HL-60 (cell line): ENCODE results near the gene RAC3.

Experiments used
- DNase-seq, 2 experiments: peaks; one replicate each; pipeline ENCODE4 v3.0.0-alpha.2; 2010 to 2020; ENCODE audit warnings: low read depth in 1 of 2, low spot score in 1 of 2
- H3K27ac ChIP-seq: fragments of 250-450 bp; sonication (Bioruptor Pico); replicated peaks from 2 replicates; pipeline ENCODE4 v1.5.1; 2020; ENCODE audit warnings: mild to moderate bottlenecking, moderate library complexity
- H3K27me3 ChIP-seq: fragments of 250-450 bp; sonication (Bioruptor Pico); 2 replicates; pipeline ENCODE4 v1.5.1; 2021; ENCODE audit warnings: mild to moderate bottlenecking, moderate library complexity; ENCODE audit not compliant: insufficient read depth, poor library complexity, severe bottlenecking
- H3K4me3 ChIP-seq: replicated peaks from 2 replicates; pipeline ENCODE4 v1.5.1; 2011; ENCODE audit warnings: mild to moderate bottlenecking, control low read depth, low read length; ENCODE audit not compliant: insufficient read depth
- GABPA ChIP-seq: IDR thresholded peaks from 2 replicates; pipeline ENCODE4 v1.6.1; 2012; ENCODE audit warnings: low read depth
- POLR2AphosphoS5 ChIP-seq: IDR thresholded peaks from 2 replicates; pipeline ENCODE4 v1.6.1; 2012; ENCODE audit warnings: low read depth
- SPI1 ChIP-seq: IDR thresholded peaks from 2 replicates; pipeline ENCODE4 v1.6.1; 2012; ENCODE audit warnings: low read depth, mild to moderate bottlenecking, borderline replicate concordance
- TF ChIP-seq, protein P1 (sequence below): IDR thresholded peaks from 2 replicates; pipeline ENCODE4 v1.6.1; 2012; ENCODE audit warnings: low read depth; ENCODE audit not compliant: insufficient replicate concordance
- TF ChIP-seq, protein P2 (sequence below): IDR thresholded peaks from one replicate; pipeline ENCODE4 v1.5.1; 2011; ENCODE audit warnings: low read length, control low read depth, inconsistent platforms; ENCODE audit not compliant: insufficient read depth

The RAC3 gene

DNA sequence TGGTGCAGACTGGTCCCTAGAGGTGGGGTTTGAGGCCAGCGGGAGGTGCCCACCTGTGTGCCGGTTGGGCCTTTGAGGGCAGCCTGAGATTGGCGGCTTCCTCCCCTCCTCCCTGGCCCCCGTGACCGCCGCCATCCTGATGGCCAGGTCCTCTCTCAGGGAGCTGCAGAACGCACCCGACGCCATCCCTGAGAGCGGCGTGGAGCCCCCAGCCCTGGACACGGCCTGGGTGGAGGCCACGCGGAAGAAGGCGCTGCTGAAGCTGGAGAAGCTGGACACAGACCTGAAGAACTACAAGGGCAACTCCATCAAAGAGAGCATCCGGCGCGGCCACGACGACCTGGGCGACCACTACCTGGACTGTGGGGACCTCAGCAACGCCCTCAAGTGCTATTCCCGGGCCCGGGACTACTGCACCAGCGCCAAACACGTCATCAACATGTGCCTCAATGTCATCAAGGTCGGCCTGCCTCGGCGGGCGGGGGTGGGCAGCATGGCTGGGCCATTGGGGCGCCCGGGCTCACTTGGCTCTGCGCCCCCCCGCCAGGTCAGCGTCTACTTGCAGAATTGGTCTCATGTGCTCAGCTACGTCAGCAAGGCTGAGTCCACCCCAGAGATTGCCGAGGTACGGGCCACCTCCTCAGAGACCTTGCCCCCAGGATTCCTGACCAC is 23.0 kb downstream of the RAC3 start:
- TF ChIP-seq, protein P1, sequence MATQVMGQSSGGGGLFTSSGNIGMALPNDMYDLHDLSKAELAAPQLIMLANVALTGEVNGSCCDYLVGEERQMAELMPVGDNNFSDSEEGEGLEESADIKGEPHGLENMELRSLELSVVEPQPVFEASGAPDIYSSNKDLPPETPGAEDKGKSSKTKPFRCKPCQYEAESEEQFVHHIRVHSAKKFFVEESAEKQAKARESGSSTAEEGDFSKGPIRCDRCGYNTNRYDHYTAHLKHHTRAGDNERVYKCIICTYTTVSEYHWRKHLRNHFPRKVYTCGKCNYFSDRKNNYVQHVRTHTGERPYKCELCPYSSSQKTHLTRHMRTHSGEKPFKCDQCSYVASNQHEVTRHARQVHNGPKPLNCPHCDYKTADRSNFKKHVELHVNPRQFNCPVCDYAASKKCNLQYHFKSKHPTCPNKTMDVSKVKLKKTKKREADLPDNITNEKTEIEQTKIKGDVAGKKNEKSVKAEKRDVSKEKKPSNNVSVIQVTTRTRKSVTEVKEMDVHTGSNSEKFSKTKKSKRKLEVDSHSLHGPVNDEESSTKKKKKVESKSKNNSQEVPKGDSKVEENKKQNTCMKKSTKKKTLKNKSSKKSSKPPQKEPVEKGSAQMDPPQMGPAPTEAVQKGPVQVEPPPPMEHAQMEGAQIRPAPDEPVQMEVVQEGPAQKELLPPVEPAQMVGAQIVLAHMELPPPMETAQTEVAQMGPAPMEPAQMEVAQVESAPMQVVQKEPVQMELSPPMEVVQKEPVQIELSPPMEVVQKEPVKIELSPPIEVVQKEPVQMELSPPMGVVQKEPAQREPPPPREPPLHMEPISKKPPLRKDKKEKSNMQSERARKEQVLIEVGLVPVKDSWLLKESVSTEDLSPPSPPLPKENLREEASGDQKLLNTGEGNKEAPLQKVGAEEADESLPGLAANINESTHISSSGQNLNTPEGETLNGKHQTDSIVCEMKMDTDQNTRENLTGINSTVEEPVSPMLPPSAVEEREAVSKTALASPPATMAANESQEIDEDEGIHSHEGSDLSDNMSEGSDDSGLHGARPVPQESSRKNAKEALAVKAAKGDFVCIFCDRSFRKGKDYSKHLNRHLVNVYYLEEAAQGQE, result no peak
- no peak; the same call in 1 of the 2 replicates for TF ChIP-seq POLR2AphosphoS5
- TF ChIP-seq GABPA, result no peak
- TF ChIP-seq, protein P2, sequence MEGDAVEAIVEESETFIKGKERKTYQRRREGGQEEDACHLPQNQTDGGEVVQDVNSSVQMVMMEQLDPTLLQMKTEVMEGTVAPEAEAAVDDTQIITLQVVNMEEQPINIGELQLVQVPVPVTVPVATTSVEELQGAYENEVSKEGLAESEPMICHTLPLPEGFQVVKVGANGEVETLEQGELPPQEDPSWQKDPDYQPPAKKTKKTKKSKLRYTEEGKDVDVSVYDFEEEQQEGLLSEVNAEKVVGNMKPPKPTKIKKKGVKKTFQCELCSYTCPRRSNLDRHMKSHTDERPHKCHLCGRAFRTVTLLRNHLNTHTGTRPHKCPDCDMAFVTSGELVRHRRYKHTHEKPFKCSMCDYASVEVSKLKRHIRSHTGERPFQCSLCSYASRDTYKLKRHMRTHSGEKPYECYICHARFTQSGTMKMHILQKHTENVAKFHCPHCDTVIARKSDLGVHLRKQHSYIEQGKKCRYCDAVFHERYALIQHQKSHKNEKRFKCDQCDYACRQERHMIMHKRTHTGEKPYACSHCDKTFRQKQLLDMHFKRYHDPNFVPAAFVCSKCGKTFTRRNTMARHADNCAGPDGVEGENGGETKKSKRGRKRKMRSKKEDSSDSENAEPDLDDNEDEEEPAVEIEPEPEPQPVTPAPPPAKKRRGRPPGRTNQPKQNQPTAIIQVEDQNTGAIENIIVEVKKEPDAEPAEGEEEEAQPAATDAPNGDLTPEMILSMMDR, result no peak
- no peak for TF ChIP-seq SPI1
- Histone ChIP-seq H3K4me3 (no peak overlapping the region), H3K27ac (no peak overlapping the region), H3K27me3 (no peaks in the 10 kb centered on the region)
- DNase-seq, result no peak

DNA sequence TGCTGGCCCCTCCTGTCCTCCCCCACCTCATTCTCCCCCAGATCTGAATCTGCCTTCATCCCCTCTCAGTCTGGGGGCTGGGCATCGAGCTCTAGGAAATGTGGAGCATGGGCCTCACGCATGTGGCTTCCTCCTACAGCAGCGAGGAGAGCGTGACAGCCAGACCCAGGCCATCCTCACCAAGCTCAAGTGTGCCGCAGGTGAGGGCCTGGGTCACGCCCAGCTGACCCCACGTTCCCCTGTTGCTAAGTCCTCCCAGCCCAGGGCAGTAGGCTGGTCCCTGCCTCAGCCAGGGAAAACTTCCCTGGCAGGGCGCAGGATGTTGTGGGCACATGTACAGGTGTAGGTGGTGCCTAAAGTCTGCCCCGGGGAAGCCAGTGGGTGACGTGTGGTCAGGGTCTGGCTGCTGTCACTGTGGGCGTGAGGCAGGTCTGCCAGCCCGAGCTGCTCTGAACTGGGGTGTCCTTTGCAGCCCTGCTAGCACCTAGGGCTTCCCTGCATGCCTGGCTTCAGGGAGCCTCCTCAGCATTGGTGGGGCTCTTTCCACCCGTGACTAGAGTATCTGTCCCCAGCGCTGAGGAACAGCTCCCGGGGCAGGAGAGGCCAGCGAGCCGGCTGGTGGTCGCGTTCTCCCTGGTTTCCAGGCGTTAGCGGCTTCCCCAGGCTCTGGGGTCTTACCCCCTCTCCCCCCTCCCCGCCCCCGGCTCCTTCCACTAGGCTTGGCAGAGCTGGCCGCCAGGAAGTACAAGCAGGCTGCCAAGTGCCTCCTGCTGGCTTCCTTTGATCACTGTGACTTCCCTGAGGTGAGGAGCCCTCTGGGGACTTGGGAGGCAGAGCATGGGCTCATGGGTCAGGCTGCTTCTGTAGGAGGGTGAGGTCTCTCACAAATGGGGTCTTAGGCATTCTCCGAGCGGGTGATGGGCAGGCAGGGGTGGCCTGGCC is 23.8 kb downstream of the RAC3 start:
- no peak overlapping the region for H3K27ac ChIP-seq
- H3K27me3 ChIP-seq, result no peaks in the 10 kb centered on the region
- TF ChIP-seq SPI1 (no peak), POLR2AphosphoS5 (0 out of 2 replicates have a peak, but pooled peaks have one; percentile 13)
- TF ChIP-seq, protein P1, result no peak
- no peak overlapping the region for H3K4me3 ChIP-seq
- no peak for DNase-seq

DNA sequence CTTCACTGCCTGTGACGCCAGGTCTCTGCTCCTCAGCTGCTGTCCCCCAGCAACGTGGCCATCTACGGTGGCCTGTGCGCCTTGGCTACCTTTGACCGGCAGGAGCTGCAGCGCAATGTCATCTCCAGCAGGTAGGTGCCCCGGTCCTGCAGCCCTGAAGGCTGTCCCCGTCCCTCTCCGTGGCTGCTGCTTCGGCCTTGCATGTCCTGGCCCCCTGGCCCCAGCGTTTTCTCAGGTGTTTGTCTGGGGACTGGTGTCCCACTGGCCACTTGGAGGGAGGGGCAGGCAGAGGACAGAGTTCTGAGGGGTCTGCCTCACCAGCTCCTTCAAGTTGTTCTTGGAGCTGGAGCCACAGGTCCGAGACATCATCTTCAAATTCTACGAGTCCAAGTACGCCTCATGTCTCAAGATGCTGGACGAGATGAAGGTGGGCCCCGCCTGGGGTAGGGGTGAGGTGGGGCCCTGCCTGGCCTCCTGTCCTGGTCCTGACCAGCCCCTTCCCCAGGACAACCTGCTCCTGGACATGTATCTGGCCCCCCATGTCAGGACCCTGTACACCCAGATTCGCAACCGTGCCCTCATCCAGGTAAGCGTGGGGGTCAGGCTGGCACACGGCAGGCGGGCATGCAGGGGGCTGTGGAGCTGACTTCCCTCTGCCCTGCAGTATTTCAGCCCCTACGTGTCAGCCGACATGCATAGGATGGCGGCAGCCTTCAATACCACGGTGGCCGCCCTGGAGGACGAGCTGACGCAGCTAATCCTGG is 24.7 kb downstream of the RAC3 start:
- H3K27me3 ChIP-seq, result no peaks in the 10 kb centered on the region
- DNase-seq, result no peak
- TF ChIP-seq, protein P1, result no peak
- TF ChIP-seq POLR2AphosphoS5, result peak; percentile 6; the same call in 1 of the 2 replicates
- no peak overlapping the region for H3K4me3 ChIP-seq
- no peak overlapping the region for H3K27ac ChIP-seq
